ENCODE measurements around the gene PPP6R2.
"Not testable (repeated sequence)": the region's sequence is repeated elsewhere in the genome, so short reads cannot be mapped to it uniquely, and the experiment has no call there.

PPP6R2 gene

DNA sequence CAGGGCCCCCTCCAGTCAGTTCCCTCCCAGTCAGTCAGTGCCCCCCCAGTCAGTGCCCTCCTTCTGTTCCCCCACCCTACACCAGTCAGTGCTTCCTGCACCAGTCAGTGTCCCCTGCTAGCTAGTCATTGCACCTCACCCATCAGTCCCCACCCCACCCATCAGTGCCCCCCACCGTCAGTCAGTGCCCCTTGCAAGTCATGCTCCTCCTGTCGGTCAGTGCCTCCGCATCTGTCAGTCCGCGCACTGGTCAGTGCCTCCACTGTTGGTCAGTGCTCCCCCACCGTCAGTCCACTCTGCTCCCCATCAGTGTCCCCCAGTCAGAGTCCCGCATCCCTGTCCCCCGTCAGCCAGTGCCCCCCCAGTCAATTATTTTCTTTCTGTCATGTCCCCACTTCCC is 3.3 kb downstream of the PPP6R2 start:
- no peak for DNase-seq (ENCODE audit: low read depth)

DNA sequence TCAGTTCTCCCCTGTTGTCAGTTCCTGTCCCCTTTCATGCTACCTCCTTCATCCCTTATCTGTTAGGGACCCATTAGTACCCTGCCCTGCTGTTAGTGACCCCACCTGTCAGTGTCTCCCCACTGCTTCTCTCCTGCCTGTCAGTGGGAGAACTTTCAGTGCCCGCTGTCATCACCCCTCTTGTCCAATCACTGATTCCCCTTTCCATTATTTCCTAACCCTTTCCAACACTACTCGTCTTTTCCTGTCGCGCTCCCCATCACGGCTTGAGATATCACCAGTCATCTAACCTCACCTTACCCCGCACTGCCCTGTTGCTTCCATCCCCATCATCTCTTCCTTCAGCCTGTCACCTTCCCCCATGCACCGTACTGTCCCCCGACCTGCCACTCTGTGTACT is 4.0 kb downstream of the PPP6R2 start:
- DNase-seq (ENCODE audit: low read depth), result no peak

GRCh38 chr22:50348058-50348457 is 4.9 kb downstream of the PPP6R2 start:
- no peak for DNase-seq (ENCODE audit: low read depth)

DNA sequence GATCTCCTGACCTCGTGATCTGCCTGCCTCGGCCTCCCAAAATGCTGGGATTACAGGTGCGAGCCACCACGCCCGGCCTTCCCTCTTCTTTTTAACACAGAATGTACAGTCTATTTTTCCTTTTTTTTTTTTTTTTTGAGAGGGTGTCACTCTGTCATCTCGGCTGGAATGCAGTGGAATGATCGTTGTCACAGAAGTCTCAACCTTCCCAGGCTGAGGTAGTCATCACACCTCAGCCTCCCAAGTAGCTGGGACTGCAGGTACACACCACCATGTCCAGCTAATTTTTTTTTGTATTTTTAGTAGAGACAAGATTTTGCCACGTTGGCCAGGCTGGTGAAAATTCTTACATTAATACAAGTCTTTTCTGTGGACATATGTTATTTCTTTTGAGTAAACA is 13.1 kb downstream of the PPP6R2 start:
- DNase-seq (ENCODE audit: low read depth), result no peak

DNA sequence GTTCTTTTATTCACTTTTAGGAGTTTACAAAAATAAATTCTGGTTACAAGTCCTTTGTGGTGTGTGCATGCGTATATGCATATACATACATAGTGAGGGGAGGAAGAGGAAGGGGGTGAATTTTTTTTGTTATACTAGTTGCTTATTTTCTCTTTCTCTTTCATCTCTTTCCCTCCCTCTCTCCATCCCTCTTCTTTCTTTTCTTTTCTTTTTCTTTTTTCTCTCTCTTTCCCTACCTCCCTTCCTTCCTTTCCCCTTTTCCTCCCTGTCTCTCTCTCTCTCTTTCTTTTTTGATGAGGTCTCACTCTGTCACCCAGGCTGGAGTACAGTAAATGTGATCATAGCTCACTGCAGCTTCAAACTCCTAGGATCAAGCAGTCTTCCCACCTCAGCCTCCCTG is 14.1 kb downstream of the PPP6R2 start:
- DNase-seq (ENCODE audit: low read depth), result no peak

DNA sequence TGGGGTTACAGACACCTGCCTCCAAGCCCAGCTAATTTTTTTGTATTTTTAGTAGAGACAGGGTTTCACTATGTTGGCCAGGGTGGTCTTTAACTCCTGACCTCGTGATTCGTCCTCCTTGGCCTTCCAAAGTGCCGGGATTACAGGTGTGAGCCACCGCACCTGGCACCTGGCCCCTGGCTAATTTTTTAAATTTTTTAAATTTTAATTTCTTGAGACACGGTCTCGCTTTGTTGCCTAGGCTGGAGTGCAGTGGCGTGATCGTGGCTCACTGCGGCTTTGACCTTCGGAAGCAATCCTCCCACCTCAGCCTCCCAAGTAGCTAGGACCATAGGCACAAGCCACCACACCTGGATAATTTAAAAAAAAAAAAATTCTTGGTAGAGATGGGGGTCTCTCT is 14.6 kb downstream of the PPP6R2 start:
- no peak for DNase-seq (ENCODE audit: low read depth)

GRCh38 chr22:50360578-50360977 is 17.5 kb downstream of the PPP6R2 start:
- no peak for DNase-seq (ENCODE audit: low read depth)

- no peak for DNase-seq (ENCODE audit: low read depth)
Measured at GRCh38 chr22:50361222-50361621, 18.1 kb downstream of the PPP6R2 start.

- no peak for DNase-seq (ENCODE audit: low read depth)
Measured at GRCh38 chr22:50361688-50362087, 18.6 kb downstream of the PPP6R2 start.

DNA sequence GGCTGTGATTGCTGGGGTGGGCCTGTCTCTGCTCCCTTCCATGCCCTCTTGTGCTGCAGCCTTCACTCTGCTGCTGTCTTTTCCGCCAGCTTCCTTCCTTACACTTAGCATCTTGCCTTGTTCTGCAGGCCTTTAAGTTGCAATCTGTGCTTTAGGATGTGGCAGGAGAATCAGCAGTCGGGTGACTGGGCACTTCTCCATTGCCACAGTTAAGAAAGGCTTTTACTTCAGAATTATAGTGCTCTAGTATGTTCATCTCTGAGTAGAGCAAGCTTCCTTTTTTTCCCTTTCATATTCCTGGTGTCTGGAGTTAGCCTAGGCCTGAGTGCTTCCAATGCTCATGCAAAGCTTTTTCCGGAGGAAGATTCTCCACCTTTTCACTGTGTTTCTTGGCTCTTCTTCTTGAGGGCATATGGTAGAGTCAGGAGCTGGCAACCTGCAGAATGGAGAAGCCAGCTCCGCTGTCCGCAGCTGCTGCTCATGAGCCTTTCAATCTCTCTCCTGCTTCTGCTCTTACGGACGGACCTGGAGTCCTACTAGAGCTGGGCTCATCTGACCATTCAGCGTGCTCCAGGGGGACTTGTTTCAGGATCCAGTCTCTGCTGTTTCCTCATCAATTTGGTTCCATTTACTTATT is 20.2 kb downstream of the PPP6R2 start:
- DNase-seq (ENCODE audit: low read depth), result no peak

DNA sequence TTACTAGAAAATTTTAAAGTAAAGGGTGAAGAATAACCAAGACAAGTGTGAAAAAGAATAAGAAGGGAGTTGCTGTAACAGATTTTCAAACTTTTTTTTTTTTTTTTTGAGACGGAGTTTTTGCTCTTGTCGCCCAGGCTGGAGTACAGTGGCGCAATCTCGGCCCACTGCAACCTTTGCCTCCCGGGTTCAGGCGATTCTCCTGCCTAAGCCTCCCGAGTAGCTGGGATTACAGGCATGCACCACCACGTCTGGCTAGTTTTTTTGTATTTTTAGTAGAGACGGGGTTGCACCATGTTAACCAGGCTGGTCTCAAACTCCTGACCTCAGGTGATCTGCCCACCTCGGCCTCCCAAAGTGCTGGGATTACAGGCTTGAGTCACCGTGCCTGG is 20.7 kb downstream of the PPP6R2 start:
- DNase-seq (ENCODE audit: low read depth), result not testable (repeated sequence)

GRCh38 chr22:50367778-50368500 is 24.8 kb downstream of the PPP6R2 start:
- DNase-seq (ENCODE audit: low read depth), result no peak

DNA sequence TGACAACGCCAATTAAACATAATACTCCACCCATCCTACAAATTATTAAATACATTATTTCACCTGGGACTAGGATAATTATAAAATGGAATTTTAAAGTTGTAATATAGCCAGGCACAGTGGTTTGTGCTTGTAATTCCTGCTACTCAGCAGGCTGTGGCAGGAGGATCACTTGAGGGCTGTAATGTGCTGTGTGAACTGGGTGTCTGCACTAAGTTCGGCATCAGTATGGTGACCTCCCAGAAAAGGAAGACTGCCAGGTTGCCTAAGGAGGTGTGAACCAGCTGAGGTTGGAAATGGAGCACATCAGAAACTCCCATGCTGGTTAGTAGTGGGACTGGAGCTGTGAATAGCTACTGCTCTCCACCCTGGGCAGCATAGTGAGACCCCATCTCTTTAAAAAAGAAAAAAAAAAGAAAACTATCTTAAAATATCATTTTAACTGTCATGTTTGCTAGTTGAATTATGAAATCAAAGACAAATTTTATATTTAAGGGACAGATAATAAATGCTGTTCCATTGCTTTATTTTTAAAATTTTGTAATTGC is 28.0 kb downstream of the PPP6R2 start:
- no peak for DNase-seq (ENCODE audit: low read depth)

DNA sequence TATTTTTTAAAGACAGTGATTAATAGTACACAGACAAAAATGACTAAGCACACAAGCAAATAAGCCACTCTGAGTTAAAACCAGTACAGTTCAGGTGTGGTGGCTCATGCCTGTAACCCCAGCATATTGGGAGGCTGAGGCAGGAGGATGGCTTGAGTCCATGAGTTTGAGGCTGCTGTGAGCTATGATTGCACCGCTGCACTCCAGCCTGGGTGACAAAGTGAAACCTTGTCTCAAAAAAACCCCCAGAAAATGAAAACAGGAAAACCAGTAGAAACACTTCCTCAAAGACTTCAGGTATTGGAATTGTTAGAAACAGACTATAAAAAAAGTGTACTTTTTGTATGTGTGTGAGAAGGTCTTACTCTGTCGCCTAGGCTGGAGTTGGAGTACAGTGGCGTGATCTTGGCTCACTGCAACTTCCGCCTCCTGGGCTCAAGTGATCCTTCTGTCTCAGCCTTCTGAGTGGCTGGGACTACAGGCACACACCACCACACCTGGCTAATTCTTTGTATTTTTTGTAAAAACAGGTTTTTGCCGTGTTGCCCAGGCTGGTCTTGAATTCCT is 33.0 kb downstream of the PPP6R2 start:
- no peak for DNase-seq (ENCODE audit: low read depth)

- DNase-seq (ENCODE audit: low read depth), result not testable (repeated sequence)
Measured at GRCh38 chr22:50381021-50381555, 38.0 kb downstream of the PPP6R2 start.

DNA sequence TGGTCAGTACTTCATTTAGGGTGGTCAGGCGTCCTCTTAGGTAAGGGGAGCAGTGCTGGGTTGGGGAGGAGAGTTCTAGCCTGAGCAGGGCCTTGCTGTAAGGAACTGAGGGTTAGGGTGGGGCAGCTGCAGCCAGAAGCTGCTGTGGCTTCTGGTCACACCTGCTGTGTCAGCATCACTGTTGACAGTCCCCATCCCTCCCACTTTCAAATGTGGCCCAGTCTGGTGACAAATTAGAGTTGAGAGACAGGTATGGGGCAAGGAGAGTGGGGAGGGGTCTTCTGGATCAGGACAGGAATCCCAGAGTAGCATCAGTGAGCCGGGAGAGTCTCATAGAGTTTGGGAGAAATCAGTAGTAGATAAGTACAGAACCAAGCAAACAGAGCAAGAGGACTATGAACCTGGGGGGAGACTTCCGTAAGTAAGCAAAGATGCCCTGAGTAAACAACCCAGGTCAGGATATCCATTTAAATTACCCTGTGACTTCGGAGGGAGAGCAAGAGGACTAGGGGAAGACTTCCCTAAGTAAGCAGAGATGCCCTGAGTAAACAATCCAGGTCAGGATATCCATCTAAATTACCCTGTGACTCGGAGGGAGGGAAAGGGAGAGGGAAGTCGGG is 53.7 kb downstream of the PPP6R2 start:
- no peak for DNase-seq (ENCODE audit: low read depth)

GRCh38 chr22:50397371-50398060 is 54.4 kb downstream of the PPP6R2 start:
- not testable (repeated sequence) for DNase-seq (ENCODE audit: low read depth)

DNA sequence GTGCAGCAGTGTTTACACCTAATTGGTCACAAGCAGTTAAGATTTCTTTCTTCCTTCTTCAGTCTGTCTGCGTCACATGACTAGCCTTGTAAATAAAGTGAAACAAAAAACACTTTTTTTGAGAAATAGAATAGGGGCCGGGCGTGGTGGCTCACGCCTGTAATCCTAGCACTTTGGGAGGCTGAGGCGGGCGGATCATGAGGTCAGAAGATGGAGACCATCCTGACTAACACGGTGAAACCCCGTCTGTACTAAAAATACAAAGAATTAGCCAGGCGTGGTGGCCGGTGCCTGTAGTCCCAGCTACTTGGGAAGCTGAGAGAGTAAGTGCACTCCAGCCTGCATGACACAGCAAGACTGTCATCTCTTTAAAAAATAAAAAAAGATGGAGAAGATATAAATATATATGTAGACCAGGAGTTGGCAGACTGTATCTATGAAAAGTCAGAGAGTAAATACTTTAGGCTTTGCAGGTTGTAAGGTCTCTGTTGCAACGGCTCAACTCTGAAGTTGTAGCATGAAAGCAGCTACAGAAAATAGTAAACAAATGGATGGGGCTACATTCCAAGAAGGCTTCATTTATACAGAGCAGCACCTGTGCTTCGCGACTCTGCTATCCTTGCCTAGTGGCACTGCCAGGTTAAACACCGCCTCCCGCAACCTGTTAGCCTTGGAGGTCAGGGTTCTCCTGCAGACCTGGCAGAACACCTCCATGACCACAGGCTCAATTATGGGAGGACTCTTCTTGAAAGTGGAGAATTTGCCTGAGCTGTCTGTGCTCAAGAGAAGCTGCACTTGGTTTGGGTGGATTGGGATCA is 55.9 kb downstream of the PPP6R2 start:
- DNase-seq (ENCODE audit: low read depth), result no peak

- no peak for DNase-seq (ENCODE audit: low read depth)
Measured at GRCh38 chr22:50399751-50400331, 56.7 kb downstream of the PPP6R2 start.

GRCh38 chr22:50400406-50400805 is 57.3 kb downstream of the PPP6R2 start:
- no peak for DNase-seq (ENCODE audit: low read depth)

GRCh38 chr22:50400931-50401330 is 57.8 kb downstream of the PPP6R2 start:
- DNase-seq (ENCODE audit: low read depth), result no peak
